Renal pelvis (tissue), 4 donors: ENCODE data around the gene ANXA9. TPM values are rescaled to one million over a fixed set of nuclear protein-coding genes. Genes with fewer than 3 reads are reported as not detected.

Source experiments
- DNase-seq: peaks from one replicate; pipeline ENCODE4 v3.0.0-alpha.2; 2013
- polyA plus RNA-seq, 3 donors: library from polyadenylated mRNA; unstranded; fragments of 120-200 nt; gene quantifications; one replicate each; pipeline ENCODE4 v1.2.1, GENCODE V29; 2013; ENCODE audit not compliant: insufficient read length in 3 of 3

Gene ANXA9
- polyA plus RNA-seq, 3 donors: 12.8 to 23.1 (median 17.9) TPM

- no peak for DNase-seq
Measured at GRCh38 chr1:151039521-151039920, 57.4 kb downstream of the ANXA9 start.

- no peak for DNase-seq
Measured at GRCh38 chr1:151043163-151043562, 61.1 kb downstream of the ANXA9 start.

Other genes starting within 250 kb of the ANXA9 start
- 10 to 100 TPM in 2 of 3 donors, 1 to 10 TPM in 1; 7.4 to 11.2 (median 11.0) TPM for gene CTSS, start 216.5 kb upstream of the ANXA9 start, polyA plus RNA-seq
- gene CTSK, start 174.0 kb upstream of the ANXA9 start, polyA plus RNA-seq: 10 to 100 TPM; 22.6 to 26.2 (median 23.5) TPM
- gene ARNT, start 105.7 kb upstream of the ANXA9 start, polyA plus RNA-seq: 10 to 100 TPM; 49.5 to 65.4 (median 54.8) TPM
- under 1 TPM in 1 of 3 donors, not detected in 2; 0.27 TPM for gene CTXND2, start 95.2 kb upstream of the ANXA9 start, polyA plus RNA-seq
- gene SETDB1, start 55.9 kb upstream of the ANXA9 start, polyA plus RNA-seq: 10 to 100 TPM; 69.0 to 96.6 (median 92.2) TPM
- gene CERS2, start 7.5 kb upstream of the ANXA9 start, polyA plus RNA-seq: 100 to 1,000 TPM; 300 to 329 (median 318) TPM
- 10 to 100 TPM; 39.6 to 57.0 (median 54.9) TPM for gene MINDY1, start 24.6 kb downstream of the ANXA9 start, polyA plus RNA-seq
- gene PRUNE1, start 26.2 kb downstream of the ANXA9 start, polyA plus RNA-seq: 10 to 100 TPM; 41.9 to 45.8 (median 43.7) TPM
- 1 to 10 TPM; 1.9 to 5.9 (median 4.6) TPM for gene BNIPL, start 54.3 kb downstream of the ANXA9 start, polyA plus RNA-seq
- gene C1orf56, start 65.5 kb downstream of the ANXA9 start, polyA plus RNA-seq: 10 to 100 TPM; 10.2 to 14.1 (median 11.8) TPM
- gene CDC42SE1, start 77.3 kb downstream of the ANXA9 start, polyA plus RNA-seq: 10 to 100 TPM; 68.5 to 89.0 (median 80.4) TPM
- gene MLLT11, start 78.1 kb downstream of the ANXA9 start, polyA plus RNA-seq: 10 to 100 TPM; 23.9 to 24.4 (median 23.9) TPM
- gene GABPB2, start 88.5 kb downstream of the ANXA9 start, polyA plus RNA-seq: 10 to 100 TPM in 2 of 3 donors, 1 to 10 TPM in 1; 9.1 to 17.5 (median 14.7) TPM
- gene SEMA6C, start 164.3 kb downstream of the ANXA9 start, polyA plus RNA-seq: 10 to 100 TPM; 27.5 to 37.6 (median 33.3) TPM
- gene TNFAIP8L2, start 174.4 kb downstream of the ANXA9 start, polyA plus RNA-seq: 1 to 10 TPM; 1.2 to 2.1 (median 1.3) TPM
- gene LYSMD1, start 183.6 kb downstream of the ANXA9 start, polyA plus RNA-seq: 10 to 100 TPM; 16.5 to 17.3 (median 16.7) TPM
- 10 to 100 TPM; 41.1 to 45.6 (median 45.2) TPM for gene SCNM1, start 183.9 kb downstream of the ANXA9 start, polyA plus RNA-seq
- 1 to 10 TPM; 1.1 to 2.4 (median 1.5) TPM for gene TMOD4, start 193.7 kb downstream of the ANXA9 start, polyA plus RNA-seq
- 10 to 100 TPM; 72.3 to 75.9 (median 73.5) TPM for gene VPS72, start 207.9 kb downstream of the ANXA9 start, polyA plus RNA-seq
- gene PIP5K1A, start 216.3 kb downstream of the ANXA9 start, polyA plus RNA-seq: 10 to 100 TPM; 61.7 to 89.4 (median 74.3) TPM